H9 (cell line): ENCODE data around the gene RBM22. TPM values are rescaled to one million over a fixed set of nuclear protein-coding genes. Genes with fewer than 3 reads are reported as not detected.

ENCODE experiments used
- DNase-seq: peaks from one replicate; pipeline ENCODE4 v3.0.0-alpha.2; 2017
- H2AFZ ChIP-seq: one replicate; pipeline ENCODE4 v1.6.1; 2013; ENCODE audit warnings: mild to moderate bottlenecking, low read length, control low read depth, moderate library complexity
- H2AK5ac ChIP-seq: 2 replicates; pipeline ENCODE4 v1.6.1; 2013; ENCODE audit warnings: low read length, control low read depth, mixed read lengths; ENCODE audit not compliant: insufficient read length
- H2BK120ac ChIP-seq: one replicate; pipeline ENCODE4 v1.6.1; 2013; ENCODE audit warnings: low read depth, mild to moderate bottlenecking, low read length, control low read depth, inconsistent platforms; ENCODE audit not compliant: poor library complexity, severe bottlenecking
- H2BK12ac ChIP-seq: 2 replicates; pipeline ENCODE4 v1.6.1; 2013; ENCODE audit warnings: low read length, control low read depth, mixed read lengths, low read depth; ENCODE audit not compliant: insufficient read length
- H2BK15ac ChIP-seq: 2 replicates; pipeline ENCODE4 v1.6.1; 2013; ENCODE audit warnings: low read depth, low read length, control low read depth
- H2BK20ac ChIP-seq: one replicate; pipeline ENCODE4 v1.6.1; 2013; ENCODE audit warnings: low read depth, mild to moderate bottlenecking, low read length, control low read depth, inconsistent platforms; ENCODE audit not compliant: poor library complexity, severe bottlenecking
- H2BK5ac ChIP-seq: 2 replicates; pipeline ENCODE4 v1.6.1; 2013; ENCODE audit warnings: low read length, control low read depth, mixed read lengths; ENCODE audit not compliant: insufficient read length
- H3K14ac ChIP-seq: 2 replicates; pipeline ENCODE4 v1.6.1; 2013; ENCODE audit warnings: low read length, control low read depth; ENCODE audit not compliant: insufficient read depth
- H3K18ac ChIP-seq: 2 replicates; pipeline ENCODE4 v1.6.1; 2013; ENCODE audit warnings: low read depth, mild to moderate bottlenecking, mixed read lengths, low read length, control low read depth; ENCODE audit not compliant: insufficient read length
- H3K23ac ChIP-seq: 2 replicates; pipeline ENCODE4 v1.6.1; 2013; ENCODE audit warnings: low read length, control low read depth, mixed read lengths, low read depth; ENCODE audit not compliant: insufficient read length
- H3K23me2 ChIP-seq: 2 replicates; pipeline ENCODE4 v1.6.1; 2013; ENCODE audit warnings: low read depth, mild to moderate bottlenecking, mixed read lengths, low read length, control low read depth; ENCODE audit not compliant: insufficient read length, poor library complexity, severe bottlenecking
- H3K27ac ChIP-seq: 2 replicates; pipeline ENCODE4 v1.5.1; 2013; ENCODE audit warnings: low read length, control low read depth, mixed read lengths, low read depth; ENCODE audit not compliant: insufficient read length
- H3K27me3 ChIP-seq: 2 replicates; pipeline ENCODE4 v1.6.1; 2013; ENCODE audit warnings: low read length, control low read depth, inconsistent platforms; ENCODE audit not compliant: insufficient read depth
- H3K4ac ChIP-seq: 2 replicates; pipeline ENCODE4 v1.6.1; 2013; ENCODE audit warnings: low read depth, mild to moderate bottlenecking, control low read depth, inconsistent platforms, low read length, moderate library complexity
- H3K4me1 ChIP-seq: 2 replicates; pipeline ENCODE4 v1.6.1; 2013; ENCODE audit warnings: low read length, control low read depth, inconsistent platforms; ENCODE audit not compliant: insufficient read depth
- H3K4me2 ChIP-seq: 2 replicates; pipeline ENCODE4 v1.6.1; 2013; ENCODE audit warnings: low read length, control low read depth, mixed read lengths; ENCODE audit not compliant: insufficient read length, insufficient read depth
- H3K56ac ChIP-seq: 2 replicates; pipeline ENCODE4 v1.6.1; 2013; ENCODE audit warnings: low read depth, mild to moderate bottlenecking, mixed read lengths, low read length, control low read depth; ENCODE audit not compliant: insufficient read length
- H3K79me1 ChIP-seq: 2 replicates; pipeline ENCODE4 v1.6.1; 2013; ENCODE audit warnings: low read depth, mild to moderate bottlenecking, moderate library complexity, low read length, control low read depth, inconsistent platforms; ENCODE audit not compliant: insufficient read depth, poor library complexity, severe bottlenecking
- H3K79me2 ChIP-seq: 2 replicates; pipeline ENCODE4 v1.6.1; 2013; ENCODE audit warnings: low read length, control low read depth, inconsistent platforms; ENCODE audit not compliant: insufficient read depth
- H3K9ac ChIP-seq: 2 replicates; pipeline ENCODE4 v1.6.1; 2013; ENCODE audit warnings: low read length, control low read depth, mixed read lengths; ENCODE audit not compliant: insufficient read length; ENCODE audit errors: extremely low read depth
- H3K9me3 ChIP-seq: one replicate; pipeline ENCODE4 v1.6.1; 2013; ENCODE audit warnings: low read depth, low read length, inconsistent platforms; ENCODE audit not compliant: control insufficient read depth
- H3T11ph ChIP-seq: one replicate; pipeline ENCODE4 v1.6.1; 2013; ENCODE audit warnings: mild to moderate bottlenecking, low read length, control low read depth, inconsistent platforms
- H4K20me1 ChIP-seq: one replicate; pipeline ENCODE4 v1.6.1; 2013; ENCODE audit not compliant: control insufficient read depth, insufficient read length, insufficient read depth
- H4K5ac ChIP-seq: 2 replicates; pipeline ENCODE4 v1.6.1; 2013; ENCODE audit warnings: low read depth, mild to moderate bottlenecking, mixed read lengths, low read length, control low read depth; ENCODE audit not compliant: insufficient read length
- H4K8ac ChIP-seq: replicated peaks from 2 replicates; pipeline ENCODE4 v1.6.1; 2013; ENCODE audit warnings: low read length, control low read depth, mixed read lengths, low read depth; ENCODE audit not compliant: insufficient read length
- H4K91ac ChIP-seq: 2 replicates; pipeline ENCODE4 v1.6.1; 2013; ENCODE audit warnings: low read depth, mild to moderate bottlenecking, moderate library complexity, mixed read lengths, low read length, control low read depth; ENCODE audit not compliant: insufficient read length
- H3K27ac Mint-ChIP-seq, 3 experiments: 2 replicates in 2 of 3; 3 replicates in 1 of 3; pipeline ENCODE4 v1.8.0; 2020 to 2021; ENCODE audit warnings: mixed read lengths in 3 of 3, mild to moderate bottlenecking in 1 of 3, moderate library complexity in 1 of 3
- H3K27me3 Mint-ChIP-seq: 2 replicates; pipeline ENCODE4 v1.8.0; 2021; ENCODE audit warnings: low read depth, mild to moderate bottlenecking, moderate library complexity, mixed read lengths
- H3K36me3 Mint-ChIP-seq, 3 experiments: 2 replicates in 2 of 3; 3 replicates in 1 of 3; pipeline ENCODE4 v1.8.0; 2020 to 2021; ENCODE audit warnings: low read depth in 3 of 3, mixed read lengths in 3 of 3; ENCODE audit not compliant: insufficient read depth in 1 of 3
- H3K4me1 Mint-ChIP-seq, 2 experiments: 2 replicates each; pipeline ENCODE4 v1.8.0; 2020; ENCODE audit warnings: mixed read lengths in 2 of 2
- H3K4me3 Mint-ChIP-seq, 2 experiments: 2 replicates in 1 of 2; 3 replicates in 1 of 2; pipeline ENCODE4 v1.8.0; 2020 to 2021; ENCODE audit warnings: mild to moderate bottlenecking in 2 of 2, mixed read lengths in 2 of 2, moderate library complexity in 1 of 2
- H3K9me3 Mint-ChIP-seq, 2 experiments: 2 replicates in 1 of 2; 3 replicates in 1 of 2; pipeline ENCODE4 v1.8.0; 2020; ENCODE audit warnings: mild to moderate bottlenecking in 2 of 2, mixed read lengths in 2 of 2, moderate library complexity in 1 of 2
- CTCF ChIP-seq: fragments of 200-600 bp; sonication (generic); conservative IDR thresholded peaks from 3 replicates; pipeline ENCODE4 v1.8.0; 2021; ENCODE audit warnings: antibody characterized with exemption, mild to moderate bottlenecking
- WGBS: extraction: QIAGEN DNeasy Blood & Tissue Kit; methylation state at CpG from one replicate; pipeline ENCODE4 v1.1.7; 2013; ENCODE audit warnings: missing lambda C conversion rate, low lambda C conversion rate, mixed read lengths; ENCODE audit not compliant: insufficient read length; ENCODE audit errors: extremely low coverage; 5-methylcytosine and 5-hydroxymethylcytosine counted together
- total RNA-seq: library from RNA; stranded (reverse); gene quantifications from 2 replicates; pipeline ENCODE4 v1.2.1, GENCODE V29; 2021

The RBM22 gene
- total RNA-seq, 1 experiment from 2014 or later = 47.0 TPM

GRCh38 chr5:150689120-150689519 is 11.7 kb downstream of the RBM22 start:
- H3K18ac ChIP-seq = no peak overlapping the region
- no peaks in the 10 kb centered on the region for H3K79me2 ChIP-seq
- no peaks in the 10 kb centered on the region for H3K23me2 ChIP-seq
- no peak overlapping the region for H4K5ac ChIP-seq
- H4K20me1 ChIP-seq = no peaks in the 10 kb centered on the region
- H3K4me2 ChIP-seq = no peak overlapping the region
- H3K79me1 ChIP-seq = no peaks in the 10 kb centered on the region
- no peak overlapping the region for H4K8ac ChIP-seq
- TF ChIP-seq CTCF = no peak
- H3T11ph ChIP-seq = no peak overlapping the region
- H2BK120ac ChIP-seq = no peak overlapping the region
- H3K23ac ChIP-seq = no peak overlapping the region
- H3K27me3 Mint-ChIP-seq = no peaks in the 10 kb centered on the region
- no peak overlapping the region for H3K27ac ChIP-seq
- H2BK12ac ChIP-seq = no peak overlapping the region
- no peak overlapping the region for H2BK15ac ChIP-seq
- H2BK20ac ChIP-seq = no peak overlapping the region
- no peaks in the 10 kb centered on the region for H3K27me3 ChIP-seq
- no peak overlapping the region for H2BK5ac ChIP-seq
- no peak overlapping the region for H2AK5ac ChIP-seq
- H3K27ac Mint-ChIP-seq = no peak overlapping the region
- WGBS = no CpG with 5 or more reads among the region's 1 CpG
- H3K36me3 Mint-ChIP-seq = peaks cover 21 to 40% (median 34%) of the 10 kb centered on the region in 3 experiments; a peak in 6 of 7 replicates
- H3K4me1 Mint-ChIP-seq = peaks cover 6 to 11% of the 10 kb centered on the region in 2 experiments
- H4K91ac ChIP-seq = no peak overlapping the region
- H3K9me3 Mint-ChIP-seq = no peaks in the 10 kb centered on the region
- H3K4me1 ChIP-seq = no peaks in the 10 kb centered on the region
- no peak overlapping the region for H2AFZ ChIP-seq
- DNase-seq = no peak
- H3K9me3 ChIP-seq = no peaks in the 10 kb centered on the region
- H3K14ac ChIP-seq = no peak overlapping the region
- no peak overlapping the region for H3K4me3 Mint-ChIP-seq
- no peak overlapping the region for H3K9ac ChIP-seq
- H3K56ac ChIP-seq = no peak overlapping the region
- H3K4ac ChIP-seq = no peak overlapping the region
